ENCODE data around the gene ADAM12.

DNA sequence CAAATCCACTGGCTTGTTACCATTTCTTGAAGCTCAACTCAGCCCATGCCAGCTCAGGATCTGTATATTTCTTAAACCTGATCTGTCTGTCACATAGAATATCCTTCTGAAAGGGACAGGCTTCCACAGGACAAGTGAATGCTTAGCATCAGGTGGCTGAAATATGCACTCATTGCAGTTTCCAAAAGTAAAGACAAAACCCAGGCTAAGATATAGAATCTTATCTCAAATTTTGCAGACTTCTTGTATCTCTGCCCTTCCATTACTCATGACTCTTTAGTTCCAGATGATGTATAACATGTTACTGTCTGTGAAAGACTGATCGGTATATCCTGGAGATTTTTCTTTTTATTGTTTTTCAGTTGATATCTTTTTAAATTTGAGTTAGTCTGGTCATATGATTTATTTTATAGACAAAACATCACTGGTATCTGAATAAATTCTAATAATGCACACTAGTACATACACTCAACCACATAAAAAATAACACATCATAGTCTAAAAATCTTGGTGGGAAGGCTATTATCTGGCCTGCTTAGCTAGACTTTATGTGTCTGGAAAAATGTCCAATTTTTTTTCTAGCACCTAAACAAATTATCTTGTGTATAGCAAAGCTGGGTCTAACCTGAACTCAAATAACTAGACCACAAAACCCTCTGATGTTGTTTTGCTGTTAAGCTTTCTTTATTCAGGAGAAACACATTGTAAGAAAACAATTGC lies 182.6 kb downstream of the ADAM12 start:
- TF ChIP-seq, protein P1, sequence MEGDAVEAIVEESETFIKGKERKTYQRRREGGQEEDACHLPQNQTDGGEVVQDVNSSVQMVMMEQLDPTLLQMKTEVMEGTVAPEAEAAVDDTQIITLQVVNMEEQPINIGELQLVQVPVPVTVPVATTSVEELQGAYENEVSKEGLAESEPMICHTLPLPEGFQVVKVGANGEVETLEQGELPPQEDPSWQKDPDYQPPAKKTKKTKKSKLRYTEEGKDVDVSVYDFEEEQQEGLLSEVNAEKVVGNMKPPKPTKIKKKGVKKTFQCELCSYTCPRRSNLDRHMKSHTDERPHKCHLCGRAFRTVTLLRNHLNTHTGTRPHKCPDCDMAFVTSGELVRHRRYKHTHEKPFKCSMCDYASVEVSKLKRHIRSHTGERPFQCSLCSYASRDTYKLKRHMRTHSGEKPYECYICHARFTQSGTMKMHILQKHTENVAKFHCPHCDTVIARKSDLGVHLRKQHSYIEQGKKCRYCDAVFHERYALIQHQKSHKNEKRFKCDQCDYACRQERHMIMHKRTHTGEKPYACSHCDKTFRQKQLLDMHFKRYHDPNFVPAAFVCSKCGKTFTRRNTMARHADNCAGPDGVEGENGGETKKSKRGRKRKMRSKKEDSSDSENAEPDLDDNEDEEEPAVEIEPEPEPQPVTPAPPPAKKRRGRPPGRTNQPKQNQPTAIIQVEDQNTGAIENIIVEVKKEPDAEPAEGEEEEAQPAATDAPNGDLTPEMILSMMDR (IDR thresholded peaks at IDR 0.05): no peak
- TF ChIP-seq POLR2A (IDR thresholded peaks at IDR 0.05): no peak

All from adrenal gland (tissue), 5 donors.